CD4-positive, alpha-beta T cell (primary cell): ENCODE data around the gene RIPPLY3. TPM values are rescaled to one million over a fixed set of nuclear protein-coding genes. Genes with fewer than 3 reads are reported as not detected.
"Not testable (repeated sequence)": the region's sequence is repeated elsewhere in the genome, so short reads cannot be mapped to it uniquely, and the experiment has no call there.

Source experiments
- ATAC-seq: fragments of 200-7000 bp; cut with Tn5 transposase; one replicate; pipeline ENCODE4 v1.10.0; 2022; ENCODE audit warnings: mild to moderate bottlenecking; ENCODE audit not compliant: poor library complexity
- CTCF ChIA-PET: fragments of 350-600 bp; sonication (Branson Sonifier 250); formaldehyde crosslinking; loops from one replicate; lab custom pipeline; 2021; ENCODE audit warnings: antibody characterized with exemption, inconsistent platforms; lab: Charles Lee
- POLR2A ChIA-PET: fragments of 350-600 bp; sonication (Branson Sonifier 250); formaldehyde crosslinking; loops from one replicate; lab custom pipeline; 2021; ENCODE audit warnings: antibody characterized with exemption, inconsistent platforms; lab: Charles Lee
- DNase-seq, 14 experiments: peaks; one replicate each; pipeline ENCODE4 v3.0.0-alpha.2; 2013 to 2020; ENCODE audit warnings: mixed read lengths in 2 of 14
- H3K27ac ChIP-seq, 2 donors: one replicate each; pipeline versions ENCODE4 v1.5.1 to v1.7.0; 2013; ENCODE audit warnings: low read length in 2 of 2, low read depth in 1 of 2, mild to moderate bottlenecking in 1 of 2
- H3K27me3 ChIP-seq, 2 experiments: 1 replicate in 1 of 2; 2 replicates in 1 of 2; pipeline versions ENCODE4 v1.6.1 to v1.7.0; 2013; ENCODE audit warnings: low read length in 2 of 2, control low read depth in 1 of 2, mild to moderate bottlenecking in 1 of 2, moderate library complexity in 1 of 2; ENCODE audit not compliant: insufficient read depth in 2 of 2, control insufficient read depth in 1 of 2
- H3K36me3 ChIP-seq: one replicate; pipeline ENCODE4 v1.6.1; 2013; ENCODE audit warnings: low read length, control low read depth; ENCODE audit not compliant: insufficient read depth
- H3K4me1 ChIP-seq: one replicate; pipeline ENCODE4 v1.6.1; 2013; ENCODE audit warnings: low read length, control low read depth; ENCODE audit not compliant: insufficient read depth
- H3K4me3 ChIP-seq: one replicate; pipeline ENCODE4 v1.5.1; 2013; ENCODE audit warnings: mild to moderate bottlenecking, low read length, moderate library complexity
- H3K9me3 ChIP-seq, 2 experiments: 1 replicate in 1 of 2; 2 replicates in 1 of 2; pipeline versions ENCODE4 v1.6.1 to v1.7.0; 2013; ENCODE audit warnings: low read length in 2 of 2, mild to moderate bottlenecking in 2 of 2, control low read depth in 1 of 2, moderate library complexity in 1 of 2; ENCODE audit not compliant: control insufficient read depth in 1 of 2, insufficient read depth in 1 of 2
- H3K27ac Mint-ChIP-seq: one replicate; pipeline ENCODE4 v1.8.0; 2020; ENCODE audit warnings: mixed read lengths
- H3K27me3 Mint-ChIP-seq: one replicate; pipeline ENCODE4 v1.8.0; 2021; ENCODE audit warnings: mixed read lengths
- H3K36me3 Mint-ChIP-seq: one replicate; pipeline ENCODE4 v1.8.0; 2021; ENCODE audit warnings: low read depth, mixed read lengths
- H3K4me1 Mint-ChIP-seq: one replicate; pipeline ENCODE4 v1.8.0; 2021; ENCODE audit warnings: low read depth, mixed read lengths
- H3K4me3 Mint-ChIP-seq: one replicate; pipeline ENCODE4 v1.8.0; 2020; ENCODE audit warnings: mild to moderate bottlenecking, mixed read lengths
- H3K9me3 Mint-ChIP-seq: one replicate; pipeline ENCODE4 v1.8.0; 2020; ENCODE audit warnings: mixed read lengths
- CTCF ChIP-seq: fragments of 200-600 bp; IDR thresholded peaks from one replicate; pipeline ENCODE4 v1.8.0; 2022; ENCODE audit warnings: antibody characterized with exemption, mild to moderate bottlenecking
- intact Hi-C, 2 experiments: fragments of 100-400 bp; cut with DNase I in 1 of 2; cut with micrococcal nuclease in 1 of 2; formaldehyde crosslinking; loops; one replicate each; pipeline versions ENCODE4 v1.15.1 to v1.9.0; 2023 to 2025; cut with DNase I, micrococcal nuclease
- total RNA-seq, 174 experiments: library from RNA in 2 of 174; stranded (reverse) in 2 of 174; gene quantifications; one replicate each; pipeline ENCODE4 v1.2.3 and lab custom pipeline; 2021 to 2026

RIPPLY3 gene
- total RNA-seq, 2 experiments from 2014 or later, result not detected

- ATAC-seq (no peak), DNase-seq (no peak)
- Mint-ChIP-seq H3K9me3 (no peaks in the 10 kb centered on the region), H3K4me1 (peaks cover 14% of the 10 kb centered on the region), H3K4me3 (no peak overlapping the region), H3K27me3 (no peaks in the 10 kb centered on the region), H3K27ac (no peak overlapping the region), H3K36me3 (no peaks in the 10 kb centered on the region)
- Histone ChIP-seq H3K27ac (no peak overlapping the region), H3K4me3 (no peak overlapping the region), H3K4me1 (peaks cover 8% of the 10 kb centered on the region), H3K27me3 (no peaks in the 10 kb centered on the region), H3K9me3 (peaks cover 0 to 3% of the 10 kb centered on the region in 2 experiments), H3K36me3 (no peaks in the 10 kb centered on the region)
- ChIA-PET CTCF (interaction anchor here (1.1 kb wide), 1 partner anchor 10 kb away, joined by 3 read pairs; no protein-coding TSS in a partner anchor), POLR2A (no interaction called here)
- intact Hi-C loops, result no loop called here
- TF ChIP-seq CTCF, result no peak
Measured at GRCh38 chr21:36999131-36999898, 7.2 kb upstream of the RIPPLY3 start.

GRCh38 chr21:37000381-37000780 lies 6.1 kb upstream of the RIPPLY3 start:
- POLR2A ChIA-PET, result interaction anchor here (0.6 to 1.9 kb wide), 2 partner anchors 11 to 329 kb away, joined by 3 to 8 read pairs; no protein-coding TSS in a partner anchor

GRCh38 chr21:37001441-37001840 lies 5.1 kb upstream of the RIPPLY3 start:
- DNase-seq (no peak), ATAC-seq (no peak)
- Mint-ChIP-seq H3K36me3 (no peaks in the 10 kb centered on the region), H3K27me3 (no peaks in the 10 kb centered on the region), H3K9me3 (no peaks in the 10 kb centered on the region), H3K4me3 (no peak overlapping the region), H3K27ac (peak overlapping the region; percentile 58), H3K4me1 (peaks cover 14% of the 10 kb centered on the region)
- H3K4me3 ChIP-seq, result no peak overlapping the region
- H3K27ac ChIP-seq, result no peak overlapping the region
- H3K36me3 ChIP-seq, result no peaks in the 10 kb centered on the region
- CTCF ChIA-PET, result interaction anchor here (0.6 kb wide), 1 partner anchor 78 kb away, joined by 3 read pairs; no protein-coding TSS in a partner anchor
- peaks cover 0 to 7% of the 10 kb centered on the region in 2 experiments for H3K9me3 ChIP-seq
- peaks cover 0 to 2% of the 10 kb centered on the region in 2 experiments for H3K27me3 ChIP-seq
- H3K4me1 ChIP-seq, result peaks cover 13% of the 10 kb centered on the region
- intact Hi-C loops, result no loop called here
- no peak for TF ChIP-seq CTCF
- POLR2A ChIA-PET, result interaction anchor here (1.9 kb wide), 1 partner anchor 12 kb away, joined by 8 read pairs; no protein-coding TSS in a partner anchor

More at GRCh38 chr21:37000381-37000780, 6.1 kb upstream of the RIPPLY3 start:
- ATAC-seq (no peak), DNase-seq (no peak)
- Histone ChIP-seq H3K36me3 (no peaks in the 10 kb centered on the region), H3K27ac (no peak overlapping the region), H3K4me1 (peaks cover 4% of the 10 kb centered on the region), H3K9me3 (peaks cover 0 to under 1% of the 10 kb centered on the region in 2 experiments), H3K4me3 (no peak overlapping the region), H3K27me3 (no peaks in the 10 kb centered on the region)
- H3K27me3 Mint-ChIP-seq, result no peaks in the 10 kb centered on the region
- H3K9me3 Mint-ChIP-seq, result no peaks in the 10 kb centered on the region
- no peak overlapping the region for H3K27ac Mint-ChIP-seq
- no peak for TF ChIP-seq CTCF
- H3K36me3 Mint-ChIP-seq, result no peaks in the 10 kb centered on the region
- H3K4me1 Mint-ChIP-seq, result peaks cover 14% of the 10 kb centered on the region
- H3K4me3 Mint-ChIP-seq, result no peak overlapping the region
- CTCF ChIA-PET, result interaction anchor here (1.1 kb wide), 1 partner anchor 11 kb away, joined by 3 read pairs; no protein-coding TSS in a partner anchor
- intact Hi-C loops, result no loop called here

GRCh38 chr21:37002851-37003250 lies 3.7 kb upstream of the RIPPLY3 start:
- not testable (repeated sequence) for ATAC-seq, H3K4me3 Mint-ChIP-seq
- CTCF ChIA-PET, result interaction anchor here (0.7 kb wide), 1 partner anchor 207 kb away, joined by 3 read pairs; no protein-coding TSS in a partner anchor

GRCh38 chr21:37003917-37004316 lies 2.6 kb upstream of the RIPPLY3 start:
- H3K36me3 Mint-ChIP-seq, H3K4me3 Mint-ChIP-seq, H3K27ac ChIP-seq, H3K9me3 ChIP-seq, ATAC-seq, H3K4me3 ChIP-seq, CTCF ChIA-PET, H3K9me3 Mint-ChIP-seq, POLR2A ChIA-PET, intact Hi-C loops, H3K27ac Mint-ChIP-seq, DNase-seq, H3K36me3 ChIP-seq: not testable (repeated sequence)
- peaks cover 13 to 15% of the 10 kb centered on the region in 2 experiments for H3K27me3 ChIP-seq
- peaks cover 24% of the 10 kb centered on the region for H3K4me1 ChIP-seq
- peaks cover 11% of the 10 kb centered on the region for H3K27me3 Mint-ChIP-seq
- peaks cover 17% of the 10 kb centered on the region for H3K4me1 Mint-ChIP-seq

More at GRCh38 chr21:37002851-37003250, 3.7 kb upstream of the RIPPLY3 start:
- H3K4me3 ChIP-seq, H3K9me3 ChIP-seq, H3K27ac Mint-ChIP-seq, H3K27me3 ChIP-seq, H3K27ac ChIP-seq, DNase-seq, H3K9me3 Mint-ChIP-seq, POLR2A ChIA-PET, H3K36me3 Mint-ChIP-seq, H3K36me3 ChIP-seq, H3K27me3 Mint-ChIP-seq, intact Hi-C loops: not testable (repeated sequence)
- H3K4me1 ChIP-seq, result peaks cover 24% of the 10 kb centered on the region
- peaks cover 17% of the 10 kb centered on the region for H3K4me1 Mint-ChIP-seq
